Left renal cortex interstitium (tissue), 4 donors: ENCODE results near the gene DPYD. TPM values are rescaled to one million over a fixed set of nuclear protein-coding genes. Genes with fewer than 3 reads are reported as not detected.
A peak's percentile ranks its signal among the peaks of the same experiment; 100 is the strongest.

Experiments used
- DNase-seq, 4 donors: peaks; one replicate each; pipeline ENCODE4 v3.0.0-alpha.2; 2013; ENCODE audit warnings: low read depth in 4 of 4, low spot score in 2 of 4, missing footprints in 1 of 4
- polyA plus RNA-seq, 4 donors: library from polyadenylated mRNA; unstranded; fragments of 120-200 nt; gene quantifications; one replicate each; pipeline ENCODE4 v1.2.1, GENCODE V29; 2013; ENCODE audit not compliant: insufficient read length in 4 of 4

DPYD gene
- polyA plus RNA-seq, 4 donors: 10.9 to 14.9 (median 12.9) TPM

- DNase-seq: no peak
Measured at GRCh38 chr1:97340951-97341350, 579.9 kb downstream of the DPYD start.

- DNase-seq: no peak
Measured at GRCh38 chr1:97338347-97338746, 582.5 kb downstream of the DPYD start.

GRCh38 chr1:97337250-97338030 lies 583.4 kb downstream of the DPYD start:
- DNase-seq: no peak

DNA sequence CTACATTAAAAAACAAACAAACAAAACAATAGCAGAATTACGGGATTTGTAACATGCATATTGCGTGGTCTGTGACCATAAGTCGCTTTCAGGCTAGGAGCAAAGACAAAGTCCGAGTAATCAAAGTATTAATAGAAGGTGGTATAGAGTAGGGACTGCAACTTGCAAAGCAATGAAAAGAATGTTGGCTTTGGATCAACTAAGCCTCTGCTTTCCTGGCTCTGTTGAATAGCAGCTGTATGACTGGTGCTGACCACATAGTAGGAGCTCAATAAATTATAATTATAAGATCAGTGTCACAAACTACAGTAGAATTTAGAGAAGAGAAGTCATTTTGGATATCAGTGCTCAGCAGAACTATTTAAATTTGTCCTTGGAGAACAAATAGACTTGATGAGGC lies 586.4 kb downstream of the DPYD start:
- no peak for DNase-seq

GRCh38 chr1:97332716-97333115 lies 588.1 kb downstream of the DPYD start:
- DNase-seq: no peak

GRCh38 chr1:97331165-97331564 lies 589.7 kb downstream of the DPYD start:
- no peak for DNase-seq

DNA sequence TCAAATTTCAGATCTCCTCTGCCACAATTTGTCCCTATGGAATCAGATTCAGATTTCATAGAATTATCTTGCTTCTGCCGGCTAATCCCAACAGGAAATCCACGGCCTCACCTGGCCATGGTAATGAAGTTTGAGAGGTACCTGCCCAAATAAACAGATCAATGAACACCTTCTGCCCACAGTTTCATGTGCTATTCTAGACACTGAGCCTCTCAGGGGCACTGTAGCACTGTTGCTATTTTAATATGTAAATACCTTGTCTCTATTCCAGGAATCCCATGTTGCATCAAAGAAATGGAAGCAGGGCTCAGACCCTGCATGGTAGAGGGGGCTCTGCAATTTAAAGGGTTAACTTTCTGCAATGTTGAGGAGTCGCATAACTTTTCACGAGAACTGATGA lies 606.1 kb downstream of the DPYD start:
- DNase-seq: no peak

DNA sequence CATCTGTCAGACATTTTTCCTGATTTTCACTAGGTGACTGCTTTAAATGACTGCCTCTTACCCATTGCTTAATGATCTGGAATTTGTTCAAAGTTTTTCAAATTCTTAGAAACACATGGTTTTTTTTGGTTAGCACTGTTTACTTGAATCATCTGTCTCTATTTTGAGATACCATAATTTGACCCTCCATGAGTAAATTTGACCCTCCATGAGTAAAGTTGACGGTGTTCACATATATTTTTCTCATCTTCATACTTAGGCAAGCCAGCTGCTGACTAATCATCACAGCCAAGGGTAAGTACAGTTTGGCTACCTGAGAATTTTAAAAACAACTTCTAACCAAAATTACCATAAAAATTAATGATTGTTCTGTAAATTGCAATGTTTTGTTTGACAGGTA lies 612.7 kb downstream of the DPYD start:
- no peak for DNase-seq

- DNase-seq: no peak
Measured at GRCh38 chr1:97307568-97307967, 613.3 kb downstream of the DPYD start.

GRCh38 chr1:97307151-97307550 lies 613.7 kb downstream of the DPYD start:
- no peak for DNase-seq

- DNase-seq: no peak
Measured at GRCh38 chr1:97306504-97306903, 614.3 kb downstream of the DPYD start.

- DNase-seq: no peak
Measured at GRCh38 chr1:97304366-97304765, 616.5 kb downstream of the DPYD start.

DNA sequence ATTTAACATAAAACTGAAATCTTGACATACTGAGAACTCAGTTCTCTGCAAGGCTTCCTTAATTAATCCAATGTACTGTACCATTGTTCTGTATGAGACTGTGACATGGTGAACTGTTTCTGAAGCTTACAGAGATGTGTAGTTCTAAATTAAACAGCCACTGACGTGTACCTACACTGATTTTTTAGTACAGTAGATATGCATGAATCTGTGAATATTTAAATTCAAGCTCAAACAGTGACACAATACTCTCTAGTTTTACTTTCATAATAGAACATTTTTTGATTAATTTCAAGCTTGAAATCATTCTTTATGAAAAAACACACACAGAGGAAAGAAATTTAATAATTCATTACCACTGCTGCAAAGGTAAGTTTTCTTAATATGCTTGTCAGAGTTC lies 621.9 kb downstream of the DPYD start:
- no peak for DNase-seq

DNA sequence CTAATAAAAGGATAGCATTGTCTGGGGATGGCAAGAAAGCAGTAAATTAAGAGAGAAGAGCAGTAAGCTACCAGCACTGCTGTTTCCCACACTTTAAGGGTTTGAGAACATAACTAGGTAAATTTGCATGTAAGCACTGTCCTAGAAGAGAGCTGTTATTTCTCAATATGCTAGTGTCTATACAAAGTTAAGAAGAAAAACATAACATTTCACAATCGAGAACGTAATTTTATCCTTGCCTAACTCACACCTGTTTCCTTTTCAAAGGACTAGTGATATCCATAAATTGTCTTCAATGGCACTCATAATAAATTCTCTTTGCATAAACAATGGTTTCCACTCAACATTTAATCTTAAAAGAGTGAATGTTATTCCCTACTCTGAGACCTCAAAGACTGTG lies 623.2 kb downstream of the DPYD start:
- DNase-seq: no peak

DNA sequence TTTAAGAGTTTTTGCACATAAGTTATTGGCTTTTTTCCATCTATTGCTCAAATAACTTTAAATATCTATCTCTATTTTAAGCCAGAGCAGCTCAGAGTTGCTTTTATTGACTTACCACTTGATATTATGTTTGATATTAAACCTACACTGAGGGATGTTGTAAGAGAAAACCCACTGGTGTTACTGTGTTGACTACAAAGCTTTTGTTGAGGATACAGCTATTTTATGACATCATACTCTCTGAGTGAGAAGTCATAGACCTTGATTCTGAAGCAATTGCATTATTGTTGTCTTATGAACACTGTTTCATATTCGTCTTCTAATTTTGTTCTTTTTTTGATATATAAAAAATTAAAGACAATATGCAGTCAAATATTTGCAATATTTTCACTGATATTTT lies 638.9 kb downstream of the DPYD start:
- no peak for DNase-seq

GRCh38 chr1:97277891-97278654 lies 642.8 kb downstream of the DPYD start:
- no peak for DNase-seq

DNA sequence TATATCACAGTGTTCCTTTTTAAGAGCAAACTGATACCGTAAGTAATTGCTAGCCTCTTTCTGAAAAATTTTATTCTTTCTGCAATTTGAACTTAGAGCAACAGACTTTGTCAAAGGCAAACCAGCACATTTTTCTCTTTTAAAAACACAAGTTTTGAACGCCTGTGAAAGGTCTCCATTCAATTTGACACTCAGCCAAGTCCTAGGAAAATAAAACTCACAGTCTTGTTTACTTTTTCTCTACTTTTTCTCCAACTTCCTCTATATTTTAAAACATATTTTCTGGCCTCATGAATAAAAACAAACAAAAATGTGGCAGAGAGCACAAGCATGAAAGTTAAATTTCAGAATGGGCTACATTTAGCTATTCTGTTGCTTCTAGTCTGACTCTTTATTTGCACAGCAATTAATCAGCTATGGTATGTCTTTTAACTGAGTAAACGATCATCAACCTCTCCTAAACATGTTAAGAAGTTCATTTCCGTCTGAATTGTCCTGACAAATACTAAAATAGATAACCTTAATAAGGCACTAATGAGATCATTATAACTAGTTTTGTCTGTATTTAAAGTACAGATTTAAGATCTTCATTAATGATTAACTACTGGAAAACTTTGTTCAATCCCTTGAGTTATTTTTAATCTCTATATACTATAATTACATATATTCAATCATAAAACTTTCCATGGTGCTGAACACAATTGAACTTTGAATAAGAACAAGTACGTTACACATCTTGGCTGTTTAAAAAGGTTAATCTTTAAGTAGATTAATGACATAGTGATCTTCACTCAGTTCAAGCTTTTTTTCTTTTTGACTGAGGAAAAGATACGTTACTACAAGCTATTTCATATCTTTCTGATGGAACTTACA lies 648.7 kb downstream of the DPYD start:
- peak in 2 of 4 donors; percentile 2 to 6 for DNase-seq

- no peak for DNase-seq
Measured at GRCh38 chr1:97270508-97271307, 650.1 kb downstream of the DPYD start.

GRCh38 chr1:97265630-97266029 lies 655.2 kb downstream of the DPYD start:
- no peak for DNase-seq

DNA sequence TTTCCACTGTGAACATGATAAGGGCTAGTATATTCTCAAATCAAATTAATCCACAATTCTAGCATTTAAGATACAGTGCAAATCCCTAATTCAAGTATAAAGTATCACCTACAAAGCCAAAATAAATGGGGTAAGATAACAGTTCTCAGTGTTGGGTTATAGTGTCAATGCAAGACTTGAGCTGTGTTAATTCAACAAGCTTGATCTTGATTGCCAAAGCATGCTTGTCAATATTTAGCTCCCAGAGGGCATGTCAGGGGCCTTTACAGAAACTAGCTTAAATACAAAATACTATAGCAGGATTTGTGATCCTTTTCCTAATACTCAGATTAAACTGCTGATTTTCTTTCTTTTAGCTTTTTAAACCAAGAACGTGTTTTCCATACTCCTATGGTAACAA lies 658.0 kb downstream of the DPYD start:
- DNase-seq: no peak
